Measurements from ENCODE around the gene MTMR1. TPM values are rescaled to one million over a fixed set of nuclear protein-coding genes. Genes with fewer than 3 reads are reported as not detected.

The MTMR1 gene
- total RNA-seq, 1 experiment from 2014 or later, result 15.6 TPM

- no peak for TF ChIP-seq PRDM15 (CRISPR knock-in tag; IDR thresholded peaks at IDR 0.05)
- TF ChIP-seq SMAD4 (CRISPR knock-in tag; IDR thresholded peaks at IDR 0.05), result no peak
- TF ChIP-seq USF2 (CRISPR knock-in tag; IDR thresholded peaks at IDR 0.05), result no peak
- TF ChIP-seq MYBL2 (CRISPR knock-in tag; IDR thresholded peaks at IDR 0.05), result no peak
Observed at GRCh38 chrX:150767045-150767395, 73.8 kb downstream of the MTMR1 start (continued).

GRCh38 chrX:150767475-150768131 lies 74.4 kb downstream of the MTMR1 start:
- Mint-ChIP-seq H3K4me1 (peaks cover 21% of the 10 kb centered on the region), H3K36me3 (no peaks in the 10 kb centered on the region), H3K9me3 (no peaks in the 10 kb centered on the region), H3K27ac (no peak overlapping the region), H3K27me3 (ENCODE audit: low read depth) (no peaks in the 10 kb centered on the region), H3K4me3 (no peak overlapping the region)
- POLR2A ChIA-PET, result no interaction called here
- TF ChIP-seq TEAD1 (CRISPR knock-in tag; IDR thresholded peaks at IDR 0.05), result no peak
- no peak for TF ChIP-seq SP1 (CRISPR knock-in tag; conservative IDR thresholded peaks at IDR 0.05)
- no peak for TF ChIP-seq CDX4 (CRISPR knock-in tag; IDR thresholded peaks at IDR 0.05; ENCODE audit: borderline replicate concordance)
- TF ChIP-seq EMX1 (CRISPR knock-in tag; IDR thresholded peaks at IDR 0.05), result no peak
- no peak for TF ChIP-seq ATF2 (CRISPR knock-in tag; IDR thresholded peaks at IDR 0.05; ENCODE audit: borderline replicate concordance, low read depth)
- no peak for TF ChIP-seq USF1 (CRISPR knock-in tag; IDR thresholded peaks at IDR 0.05)
- TF ChIP-seq ZMAT4 (CRISPR knock-in tag; IDR thresholded peaks at IDR 0.05), result no peak
- TF ChIP-seq NFE2L1 (CRISPR knock-in tag; IDR thresholded peaks at IDR 0.05), result no peak
- TF ChIP-seq ZNF232 (CRISPR knock-in tag; IDR thresholded peaks at IDR 0.05), result no peak
- DNase-seq (ENCODE audit: low spot score), result no peak
- no peak for ATAC-seq
- CTCF ChIA-PET, result interaction anchor here (0.6 to 2.5 kb wide), 4 partner anchors 16 to 337 kb away, joined by 3 to 8 read pairs (median 4); no protein-coding TSS in a partner anchor

- no peaks in the 10 kb centered on the region for H3K36me3 Mint-ChIP-seq
- H3K4me1 Mint-ChIP-seq, result peaks cover 22% of the 10 kb centered on the region
- ChIA-PET CTCF (interaction anchor here (2.5 kb wide), 1 partner anchor 314 kb away, joined by 8 read pairs; no protein-coding TSS in a partner anchor), POLR2A (no interaction called here)
- no peak overlapping the region for H3K27ac Mint-ChIP-seq
- no peak for ATAC-seq
- no peaks in the 10 kb centered on the region for H3K9me3 Mint-ChIP-seq
- no peaks in the 10 kb centered on the region for H3K27me3 Mint-ChIP-seq (ENCODE audit: low read depth)
- TF ChIP-seq FOXK1 (CRISPR knock-in tag; IDR thresholded peaks at IDR 0.05), result no peak
- no peak for TF ChIP-seq SP1 (CRISPR knock-in tag; conservative IDR thresholded peaks at IDR 0.05)
- no peak for TF ChIP-seq E2F5 (CRISPR knock-in tag; IDR thresholded peaks at IDR 0.05)
- TF ChIP-seq MXD4 (CRISPR knock-in tag; IDR thresholded peaks at IDR 0.05; ENCODE audit: borderline replicate concordance), result no peak
- DNase-seq (ENCODE audit: low spot score), result no peak
- H3K4me3 Mint-ChIP-seq, result no peak overlapping the region
Observed at GRCh38 chrX:150768132-150768485, 74.9 kb downstream of the MTMR1 start.

Measured in WTC11 (cell line).